Fibroblast of gingiva (primary cell): ENCODE results near the gene SETD2.

Source experiments
- DNase-seq: peaks from one replicate; pipeline ENCODE4 v3.0.0-alpha.2; 2011; ENCODE audit warnings: low read depth

SETD2 gene

GRCh38 chr3:46998121-46998851 lies 165.6 kb downstream of the SETD2 start:
- no peak for DNase-seq

GRCh38 chr3:46997453-46998091 lies 166.3 kb downstream of the SETD2 start:
- DNase-seq, result no peak

GRCh38 chr3:46996689-46997452 lies 167.0 kb downstream of the SETD2 start:
- no peak for DNase-seq

GRCh38 chr3:46995901-46996562 lies 167.9 kb downstream of the SETD2 start:
- DNase-seq, result no peak

- no peak for DNase-seq
Observed at GRCh38 chr3:46994801-46995731, 168.8 kb downstream of the SETD2 start.

GRCh38 chr3:46993986-46994385 lies 169.9 kb downstream of the SETD2 start:
- DNase-seq, result no peak

GRCh38 chr3:46993292-46993691 lies 170.6 kb downstream of the SETD2 start:
- DNase-seq, result no peak

GRCh38 chr3:46992231-46992630 lies 171.7 kb downstream of the SETD2 start:
- no peak for DNase-seq

GRCh38 chr3:46991406-46992165 lies 172.3 kb downstream of the SETD2 start:
- no peak for DNase-seq

- DNase-seq, result no peak
Observed at GRCh38 chr3:46990573-46991374, 173.1 kb downstream of the SETD2 start.

- no peak for DNase-seq
Observed at GRCh38 chr3:46989146-46989810, 174.6 kb downstream of the SETD2 start.

GRCh38 chr3:46988616-46989015 lies 175.3 kb downstream of the SETD2 start:
- DNase-seq, result no peak

- no peak for DNase-seq
Observed at GRCh38 chr3:46987743-46988401, 176.0 kb downstream of the SETD2 start.

- no peak for DNase-seq
Observed at GRCh38 chr3:46987319-46987742, 176.6 kb downstream of the SETD2 start.

GRCh38 chr3:46986782-46987310 lies 177.1 kb downstream of the SETD2 start:
- DNase-seq, result no peak

GRCh38 chr3:46986055-46986730 lies 177.7 kb downstream of the SETD2 start:
- no peak for DNase-seq

GRCh38 chr3:46985588-46985987 lies 178.3 kb downstream of the SETD2 start:
- no peak for DNase-seq
